HUDEP-2 (cell line): ENCODE data around the gene MISFA.
A peak's percentile ranks its signal among the peaks of the same experiment; 100 is the strongest.
"Not testable (repeated sequence)": the region's sequence is repeated elsewhere in the genome, so short reads cannot be mapped to it uniquely, and the experiment has no call there.

Experiments
- DNase-seq, 76 experiments: peaks; one replicate each; lab custom pipeline; 2025; ENCODE audit not compliant: unreplicated experiment in 76 of 76; lab: John Stamatoyannopoulos, UW

MISFA gene

GRCh38 chr11:18615628-18616392 is 16.2 kb downstream of the MISFA start:
- DNase-seq: peak in 9 of 76 experiments; percentile 5 to 39 (median 19)

DNA sequence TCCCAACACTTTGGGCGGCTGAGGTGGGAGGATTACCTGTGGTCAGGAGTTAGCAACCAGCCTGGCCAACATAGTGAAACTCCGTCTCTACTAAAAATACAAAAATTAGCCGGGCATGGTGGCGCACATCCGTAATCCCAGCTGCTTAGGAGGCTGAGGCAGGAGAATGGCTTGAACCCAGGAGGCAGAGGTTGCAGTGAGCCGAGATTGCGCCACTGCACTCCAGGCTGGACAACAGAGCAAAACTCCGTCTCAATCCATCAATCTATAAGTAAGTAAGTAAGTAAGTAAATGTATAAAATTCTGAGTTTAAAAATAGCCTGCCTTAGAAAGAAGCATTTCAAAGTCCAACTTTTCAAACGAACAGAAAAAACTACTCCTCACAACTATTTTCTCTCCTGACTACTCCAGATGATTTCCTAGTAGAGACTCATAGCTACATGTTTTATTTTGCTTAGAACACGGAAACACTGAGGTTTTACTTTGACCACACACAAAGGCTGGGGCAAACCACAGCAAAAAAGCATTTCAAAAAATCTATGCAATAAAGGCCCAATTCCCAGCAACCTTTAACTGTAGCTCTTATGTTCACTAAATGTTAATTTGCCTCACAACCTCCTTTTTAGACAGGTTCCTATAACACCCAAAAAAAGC is 18.2 kb downstream of the MISFA start:
- DNase-seq: no peak

DNA sequence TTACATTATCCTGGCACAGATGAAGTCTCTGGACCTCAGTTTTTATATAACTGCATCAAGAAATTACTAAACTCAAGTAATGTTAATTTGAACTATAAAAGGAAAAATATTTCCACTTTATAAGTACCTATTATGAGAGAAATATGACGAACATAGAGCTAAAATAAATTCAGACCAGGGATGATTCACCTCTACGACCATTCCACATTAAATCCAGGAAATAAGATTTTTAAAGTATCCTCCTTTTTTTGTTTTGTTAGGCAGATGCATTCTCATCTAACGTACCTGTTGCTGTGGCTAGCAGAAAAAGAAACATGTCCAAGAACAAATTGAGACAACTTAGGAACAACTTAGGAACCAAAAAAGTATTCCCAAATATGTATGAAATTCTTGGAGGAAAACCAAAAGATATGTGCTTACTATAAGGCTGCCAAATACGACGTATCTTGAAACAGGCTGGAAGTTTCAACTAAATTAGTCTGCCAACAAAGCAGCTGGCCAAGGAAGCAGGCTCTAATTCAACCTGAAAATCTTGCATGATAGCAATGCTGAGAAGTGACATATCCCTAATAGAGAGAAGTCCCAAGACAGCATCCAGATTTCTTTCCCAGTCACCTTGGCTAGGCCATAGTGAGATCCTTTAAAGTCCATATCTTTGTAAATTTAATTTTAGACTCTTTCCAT is 18.9 kb downstream of the MISFA start:
- DNase-seq: no peak

- DNase-seq: no peak
These were observed 24.1 kb downstream of the MISFA start for GRCh38 chr11:18623707-18624106.

- no peak for DNase-seq
These were observed 24.6 kb downstream of the MISFA start for GRCh38 chr11:18624161-18624560.

GRCh38 chr11:18632841-18633240 is 33.3 kb downstream of the MISFA start:
- DNase-seq: no peak

DNA sequence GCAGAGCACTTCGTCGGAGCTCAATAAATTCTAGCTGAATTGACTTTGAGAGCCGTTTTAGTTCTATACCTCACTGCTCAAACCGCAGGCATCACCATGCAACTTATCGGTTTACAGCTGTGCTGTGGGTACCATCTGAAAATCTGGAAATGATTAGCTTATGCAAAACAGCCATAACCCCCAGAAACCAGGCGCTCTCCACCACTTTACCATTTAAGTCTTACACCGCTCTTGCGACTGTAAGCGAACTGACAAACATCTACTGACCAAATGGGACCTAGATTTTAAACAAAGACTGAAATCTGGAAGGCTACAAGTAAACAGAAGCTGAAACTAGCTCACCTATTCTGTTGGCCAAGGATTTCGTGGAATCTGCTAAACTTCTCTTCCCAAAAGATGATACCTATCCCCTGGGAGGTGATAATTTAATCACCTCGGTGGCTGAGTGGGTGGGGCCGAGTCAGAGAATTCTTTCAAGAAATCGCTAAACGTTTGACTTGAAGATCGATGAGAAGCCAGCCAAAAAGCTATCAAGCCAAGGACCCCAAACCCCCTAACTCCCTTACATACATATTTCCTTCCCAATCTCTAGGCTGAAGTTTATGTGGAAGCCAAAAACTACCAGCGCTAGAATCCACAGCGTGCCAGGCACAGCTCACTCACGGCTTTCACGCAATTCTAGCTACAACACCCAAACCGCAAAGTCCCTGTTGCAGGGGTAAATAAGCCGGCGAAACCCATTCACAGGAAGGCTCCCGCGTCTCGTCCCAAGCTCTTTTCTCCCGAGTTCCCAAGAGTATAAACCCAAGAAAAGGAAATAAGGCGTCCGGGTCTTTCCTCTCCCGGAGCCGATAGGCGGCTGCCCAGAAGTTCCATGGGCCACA is 33.9 kb downstream of the MISFA start:
- peak in 1 of 76 experiments; percentile 26 for DNase-seq

- DNase-seq: peak; percentile 57 to 99 (median 96)
These were observed 34.8 kb downstream of the MISFA start, which contains the start of gene SPTY2D1 for GRCh38 chr11:18634140-18635032. SPTY2D1 (minus strand) TSS chr11:18634342; CDS start chr11:18634257, 85 bp downstream.

DNA sequence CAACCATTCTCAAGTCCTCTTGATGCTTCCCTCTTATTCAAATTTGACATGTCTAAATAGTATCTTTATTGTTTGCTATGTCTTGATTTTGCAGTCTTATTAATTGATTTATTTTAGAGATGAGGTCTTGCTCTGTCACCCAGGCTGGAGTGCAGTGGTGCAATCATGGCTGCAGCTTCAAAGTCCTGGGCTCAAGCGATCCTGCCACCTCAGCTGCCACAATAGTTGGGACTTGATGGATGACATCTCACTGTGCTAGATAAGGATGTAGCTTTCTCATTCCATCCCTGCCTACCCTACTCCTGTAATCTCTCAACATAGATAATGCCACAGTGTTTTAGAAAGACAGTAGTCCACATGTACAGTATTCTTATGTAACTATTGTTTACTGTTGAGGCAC is 42.1 kb downstream of the MISFA start:
- no peak for DNase-seq

GRCh38 chr11:18643034-18643433 is 43.4 kb downstream of the MISFA start:
- DNase-seq: not testable (repeated sequence)

- no peak for DNase-seq
These were observed 50.8 kb downstream of the MISFA start for GRCh38 chr11:18650353-18650752.

DNA sequence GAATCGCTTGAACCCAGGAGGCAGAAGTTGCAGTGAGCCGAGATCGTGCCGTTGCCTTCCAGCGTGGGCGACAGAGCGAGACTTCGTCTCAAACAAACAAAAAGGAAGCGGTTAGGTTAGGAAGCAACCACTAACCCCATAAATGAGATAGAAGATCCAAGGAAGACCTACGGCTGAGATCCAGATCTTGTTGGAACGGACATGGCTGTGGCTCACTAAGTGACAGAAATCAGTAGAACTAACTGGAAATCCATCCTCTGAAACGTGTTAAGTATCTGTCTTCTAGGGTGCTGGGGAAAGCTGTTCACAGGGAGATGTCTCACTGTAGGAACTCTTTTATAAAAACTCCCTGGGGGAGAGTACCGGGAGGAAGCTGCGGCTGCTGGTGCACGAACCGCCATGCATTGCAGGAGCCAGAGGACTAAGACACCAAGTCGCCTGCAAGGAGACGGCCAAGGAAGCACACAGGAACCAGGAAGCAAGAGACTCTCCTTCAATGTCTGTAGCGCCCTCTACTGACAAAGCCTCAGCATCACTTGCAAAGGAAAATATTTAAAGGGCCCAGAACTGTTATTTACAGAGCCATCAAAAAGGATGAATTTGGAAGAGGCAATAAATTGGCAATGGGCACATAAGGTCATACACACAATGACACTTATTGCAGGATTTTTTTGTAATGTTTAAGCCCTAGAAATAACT is 51.4 kb downstream of the MISFA start:
- peak in 55 of 76 experiments; percentile 1 to 78 (median 28) for DNase-seq
